Activated CD4-positive, alpha-beta T cell treated with anti-CD3 and anti-CD28 coated beads for 24 hours (primary cell): ENCODE measurements around the gene NIN.

Experiments
- DNase-seq, 2 donors: peaks; one replicate each; pipeline ENCODE4 v3.0.0-alpha.2; 2020; ENCODE audit warnings: low read depth in 2 of 2

NIN gene

DNA sequence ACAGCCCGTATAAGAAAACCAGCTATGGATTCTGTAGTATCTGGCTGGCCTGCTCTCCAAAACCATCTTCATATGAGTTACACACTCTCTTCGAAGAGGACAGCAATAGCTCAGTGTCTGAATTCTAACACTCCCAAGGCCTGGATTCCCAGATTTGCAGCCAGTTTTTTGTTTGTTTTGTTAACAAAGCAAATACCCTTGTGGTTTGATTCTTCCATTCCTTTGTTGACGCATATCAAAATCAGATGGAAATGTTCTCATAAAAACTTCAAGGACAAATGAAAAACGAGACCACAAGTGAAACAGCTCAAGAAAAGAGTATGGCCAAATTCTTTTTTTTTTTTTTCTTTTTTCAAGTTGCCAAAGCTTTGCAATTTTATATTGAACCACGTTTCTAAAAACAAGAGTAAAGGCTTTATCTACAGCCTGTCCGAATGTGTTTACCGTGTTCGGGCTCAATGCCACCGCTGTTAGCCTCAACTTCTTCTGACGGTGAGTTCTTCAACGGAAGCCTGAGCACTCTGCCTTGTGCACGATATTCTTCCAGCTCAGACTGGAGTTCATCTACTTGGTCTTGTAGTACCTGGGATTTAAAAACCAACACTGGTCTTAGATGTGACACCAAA lies 67.5 kb downstream of the NIN start:
- DNase-seq: no peak

DNA sequence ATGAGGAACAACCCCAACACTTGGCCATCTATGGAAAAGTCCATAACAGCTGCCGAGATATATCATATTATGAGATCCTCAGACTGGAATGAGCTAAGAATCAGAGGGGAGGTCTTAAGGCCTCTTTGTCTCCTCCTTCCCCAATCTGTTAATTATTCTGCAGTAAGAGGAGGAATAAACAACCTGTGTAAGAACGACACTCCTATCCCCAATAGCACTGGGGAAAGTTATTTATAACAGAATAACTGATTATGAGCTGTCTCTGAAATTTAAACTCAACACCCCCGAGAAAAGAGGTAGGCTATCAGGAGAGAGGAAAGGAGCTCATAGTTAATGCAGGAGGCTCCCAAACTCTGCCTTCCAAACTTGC lies 68.0 kb downstream of the NIN start:
- DNase-seq: no peak

DNA sequence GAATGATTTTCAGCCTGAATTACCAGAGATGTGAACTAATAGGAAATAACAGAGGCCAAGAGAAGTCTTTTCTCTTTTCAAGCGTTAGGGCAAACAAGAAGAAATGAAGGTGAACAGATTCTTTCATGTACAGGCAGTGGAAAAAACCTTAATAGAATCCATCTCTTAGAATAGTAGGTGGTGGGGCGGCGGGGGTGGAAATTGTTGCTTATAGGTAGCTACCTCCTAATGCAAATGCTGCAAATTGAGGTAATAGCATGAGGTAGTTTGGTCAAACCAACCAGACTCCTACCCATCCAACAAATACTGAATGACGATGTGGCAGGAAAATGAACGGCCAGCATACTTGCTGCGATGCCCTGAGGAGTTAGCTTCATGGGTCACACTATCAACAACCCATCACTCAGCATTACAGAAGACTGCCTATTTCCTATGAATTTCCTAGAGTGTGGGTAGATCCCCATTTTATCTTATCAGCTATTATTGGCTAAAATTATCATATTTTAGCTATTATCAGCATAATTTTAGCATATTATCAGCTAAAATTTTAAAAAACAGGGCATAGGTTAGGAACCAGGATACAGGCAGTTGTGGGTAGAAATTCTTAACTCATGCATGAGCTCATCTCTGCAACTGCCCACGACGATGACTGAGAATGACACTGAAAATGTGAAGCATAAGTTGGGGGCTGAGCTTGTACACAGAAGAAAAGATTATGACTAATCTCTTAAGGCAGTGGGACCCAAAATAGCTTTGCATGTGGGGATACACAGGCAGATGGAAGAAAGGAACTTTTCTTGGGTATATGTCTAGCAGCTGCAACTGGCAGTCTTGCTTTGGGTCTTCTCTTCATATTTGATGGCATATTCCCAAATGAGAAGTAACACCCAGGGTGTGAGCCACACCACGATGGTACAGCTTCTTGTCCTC lies 68.7 kb downstream of the NIN start:
- DNase-seq: peak; percentile 23 to 41

DNA sequence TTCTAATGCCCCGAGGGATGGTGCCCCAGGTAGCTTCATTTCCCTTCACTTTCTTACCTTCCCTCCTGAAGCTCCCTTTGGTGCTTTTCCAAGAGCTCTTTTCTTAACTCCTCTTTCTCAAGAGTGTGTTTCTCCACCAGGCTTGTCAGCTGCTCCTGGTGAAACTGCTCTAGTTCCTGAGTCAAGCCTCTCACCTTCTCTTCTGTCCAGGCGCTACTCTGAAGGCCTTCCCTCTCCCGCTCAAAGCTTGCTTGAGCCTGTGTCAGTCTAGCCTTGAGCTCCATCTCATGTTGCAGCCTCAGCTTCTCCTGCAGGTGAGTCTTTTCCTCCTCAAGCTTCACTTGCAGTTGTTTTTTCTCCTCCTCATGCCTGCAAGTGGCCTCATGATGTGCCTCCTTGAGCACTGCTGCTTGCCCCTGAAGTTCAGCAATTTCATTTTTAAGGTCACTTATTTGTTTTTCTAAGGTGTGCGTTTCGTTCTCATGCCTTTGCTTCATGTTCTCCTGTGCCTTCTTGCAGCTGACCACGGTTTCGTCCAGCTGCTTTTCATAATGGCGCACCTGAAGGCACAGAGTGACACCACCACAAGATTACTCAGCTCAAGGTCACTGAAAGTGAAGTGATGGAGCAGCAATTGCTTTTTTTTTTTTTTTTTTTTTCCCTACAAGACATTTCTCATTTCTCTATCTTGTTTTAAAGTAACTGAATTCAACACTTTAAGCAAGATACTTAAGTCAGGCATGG lies 71.0 kb downstream of the NIN start:
- DNase-seq: no peak

DNA sequence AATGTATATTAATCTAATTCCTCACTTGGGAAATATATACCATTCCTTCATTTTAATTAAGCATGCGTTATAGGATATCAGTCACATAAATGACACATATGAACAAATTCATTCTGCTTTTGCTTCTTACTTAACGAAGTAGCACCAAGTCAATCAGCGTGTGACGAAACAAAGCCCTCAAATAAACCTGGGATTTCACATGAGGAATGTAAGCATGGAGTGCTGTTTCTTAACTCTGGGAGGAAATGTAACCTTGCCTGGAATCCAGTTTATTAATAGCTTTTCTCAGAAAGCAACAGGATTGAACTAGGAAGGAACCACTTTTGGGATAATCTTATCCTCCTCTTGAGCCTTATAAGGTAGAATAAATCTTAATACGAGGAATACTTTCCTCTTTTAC lies 72.0 kb downstream of the NIN start:
- no peak for DNase-seq

DNA sequence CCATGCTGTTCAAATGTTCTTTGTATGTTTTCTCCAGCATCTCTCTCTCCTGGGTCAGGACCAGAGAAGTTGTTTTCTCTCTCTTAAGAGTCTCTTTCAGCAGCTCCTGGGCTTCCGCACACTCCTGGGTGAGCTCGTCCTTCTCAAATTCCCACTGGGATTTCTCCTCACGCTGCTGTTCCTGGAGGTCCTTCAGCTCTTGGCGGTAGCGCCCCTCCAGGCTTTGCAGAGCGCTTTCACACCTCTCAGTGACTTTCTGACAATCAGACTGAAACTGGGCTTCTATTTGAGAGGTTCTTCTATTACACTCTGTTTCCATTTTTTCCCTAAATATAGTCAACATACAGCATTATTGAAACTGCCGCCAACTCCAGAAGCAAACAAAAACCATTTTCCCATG lies 72.7 kb downstream of the NIN start:
- DNase-seq: no peak

DNA sequence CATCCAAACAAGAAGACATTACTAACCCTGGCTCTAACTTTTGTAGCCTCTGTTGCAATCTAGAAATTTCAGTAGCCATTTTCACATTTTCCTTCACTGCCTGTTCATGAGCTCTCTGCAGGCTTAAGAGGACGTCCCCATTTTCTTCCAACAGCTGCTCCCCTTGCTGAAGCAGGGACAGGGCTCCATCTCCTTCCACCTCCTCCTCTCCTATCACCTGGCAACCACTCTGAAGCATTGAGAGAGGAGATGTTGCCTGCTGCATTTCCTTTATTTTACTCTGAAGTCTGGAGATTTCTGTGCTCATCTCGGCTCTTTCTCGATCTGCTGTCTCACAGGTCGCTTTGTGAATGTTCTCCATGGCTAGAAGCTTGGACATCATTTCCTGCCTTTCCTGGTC lies 73.3 kb downstream of the NIN start:
- no peak for DNase-seq

DNA sequence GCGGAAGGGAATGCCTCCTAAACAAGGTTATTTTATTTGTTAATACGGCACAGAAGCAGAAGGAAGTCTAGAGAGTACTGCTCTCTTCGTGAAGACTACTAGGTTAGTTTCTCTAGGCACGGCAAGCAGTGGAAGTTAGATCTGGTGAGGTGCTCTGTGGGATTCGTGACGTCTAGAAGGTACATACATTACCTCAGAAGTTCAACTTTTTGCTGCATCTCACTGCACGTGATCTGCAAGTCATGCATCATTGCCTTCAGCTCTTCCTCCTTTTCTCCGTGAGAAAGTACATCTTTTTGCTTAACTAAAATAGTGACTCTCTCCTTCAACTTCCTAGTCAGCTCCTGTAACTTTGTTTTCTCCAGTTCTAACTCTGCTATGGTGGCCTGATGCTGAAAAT lies 74.7 kb downstream of the NIN start:
- DNase-seq: no peak

DNA sequence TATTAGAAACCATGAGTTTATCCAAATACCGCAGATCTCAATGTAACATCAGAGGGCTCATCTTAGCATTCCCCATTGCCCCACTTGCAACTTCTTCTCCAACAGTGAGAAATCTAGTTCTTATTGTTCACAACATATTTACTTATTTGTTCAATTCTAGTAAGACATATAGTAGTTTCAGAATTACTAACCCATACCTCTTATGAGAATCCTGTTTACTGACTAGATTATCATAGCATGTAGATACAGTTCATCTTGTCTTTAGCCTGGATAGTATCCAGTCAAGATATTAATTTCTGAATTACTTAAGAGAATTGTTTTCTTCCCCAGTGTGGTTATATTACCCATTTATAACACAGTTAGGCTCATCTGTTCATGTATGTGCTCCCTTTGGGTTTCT lies 80.6 kb downstream of the NIN start:
- no peak for DNase-seq

DNA sequence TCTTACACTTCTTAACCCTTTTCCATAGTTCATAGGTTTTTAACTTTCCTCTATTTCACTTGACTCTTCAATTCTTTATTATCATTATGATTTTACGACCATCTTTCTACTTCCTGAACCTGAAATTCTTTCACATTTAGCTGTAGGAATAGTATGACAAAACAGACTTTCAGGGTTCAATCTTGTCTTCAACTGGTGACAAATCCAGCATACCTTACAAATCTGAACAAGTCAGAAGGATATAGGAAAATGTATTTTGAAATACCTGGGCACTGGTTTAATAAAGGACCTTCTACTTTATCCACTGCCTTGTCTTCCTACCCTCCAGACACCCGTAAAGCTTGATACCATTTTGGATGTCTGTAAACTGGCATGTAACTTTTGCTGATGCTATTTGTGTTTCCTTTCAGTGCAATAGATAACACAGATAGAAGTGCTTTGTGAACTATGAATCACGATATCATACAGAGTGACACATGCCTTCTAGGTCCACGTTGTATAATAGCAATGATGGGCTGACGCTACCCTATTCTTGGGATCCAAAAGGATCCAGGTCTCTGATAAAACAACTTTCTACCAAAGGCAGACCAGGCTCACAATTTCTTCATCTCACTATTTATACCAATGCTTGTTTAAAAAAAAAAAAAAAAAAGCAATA lies 85.4 kb downstream of the NIN start:
- no peak for DNase-seq

DNA sequence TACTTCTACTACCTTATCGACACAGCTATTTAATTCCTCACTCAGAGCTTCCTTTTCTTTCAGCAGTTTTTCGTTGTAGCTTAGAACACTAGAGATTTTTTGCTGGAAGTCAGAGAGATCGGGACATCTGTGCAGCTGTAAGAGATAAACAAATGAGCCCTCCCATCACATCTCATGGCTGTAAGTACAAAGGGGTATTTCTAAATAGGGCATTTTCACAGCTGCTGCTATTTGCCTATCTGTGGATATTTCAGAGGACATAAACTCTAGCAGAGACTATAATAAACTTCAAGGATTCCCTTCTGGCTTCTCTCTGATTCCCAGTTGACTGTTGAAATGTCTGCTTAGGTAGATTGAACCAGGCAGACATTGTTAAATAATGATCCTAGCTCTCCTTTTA lies 86.7 kb downstream of the NIN start:
- DNase-seq: no peak

DNA sequence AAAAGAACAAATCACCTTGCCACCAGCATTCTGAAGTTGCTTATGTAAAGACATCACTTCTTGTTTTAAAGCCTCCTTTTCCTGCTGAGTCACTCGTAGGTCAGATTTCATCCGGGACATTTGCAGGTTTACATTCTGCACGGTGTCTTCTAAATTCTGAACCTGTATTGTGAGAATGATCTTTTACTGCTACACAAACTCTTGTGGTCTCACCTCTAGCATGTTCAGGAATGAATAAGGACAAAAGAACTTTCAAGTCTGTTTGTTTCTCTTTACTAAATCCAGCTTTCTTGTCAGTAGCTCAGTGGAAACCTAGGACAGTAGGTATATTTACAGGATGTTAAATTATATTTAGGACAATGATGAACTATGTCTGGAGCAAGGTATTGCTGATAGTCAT lies 89.4 kb downstream of the NIN start:
- no peak for DNase-seq

DNA sequence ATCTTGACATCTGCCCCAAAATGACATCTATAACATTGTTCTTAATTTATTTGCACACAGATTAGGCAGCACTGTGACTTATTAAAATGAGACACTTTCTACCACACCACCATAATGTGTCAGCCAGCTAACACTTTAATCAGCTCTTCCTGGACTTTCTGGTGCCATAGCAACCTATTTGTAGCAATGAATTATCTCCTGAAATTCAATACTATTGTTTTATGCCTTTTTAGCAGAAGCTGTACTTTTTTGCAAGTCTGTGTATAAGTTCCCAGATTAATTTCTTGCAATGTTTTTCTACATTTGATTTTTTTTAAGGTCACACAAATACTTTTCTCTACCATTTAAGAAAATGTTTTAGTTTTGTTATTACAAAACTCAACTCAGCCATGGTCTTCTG lies 90.1 kb downstream of the NIN start:
- no peak for DNase-seq

DNA sequence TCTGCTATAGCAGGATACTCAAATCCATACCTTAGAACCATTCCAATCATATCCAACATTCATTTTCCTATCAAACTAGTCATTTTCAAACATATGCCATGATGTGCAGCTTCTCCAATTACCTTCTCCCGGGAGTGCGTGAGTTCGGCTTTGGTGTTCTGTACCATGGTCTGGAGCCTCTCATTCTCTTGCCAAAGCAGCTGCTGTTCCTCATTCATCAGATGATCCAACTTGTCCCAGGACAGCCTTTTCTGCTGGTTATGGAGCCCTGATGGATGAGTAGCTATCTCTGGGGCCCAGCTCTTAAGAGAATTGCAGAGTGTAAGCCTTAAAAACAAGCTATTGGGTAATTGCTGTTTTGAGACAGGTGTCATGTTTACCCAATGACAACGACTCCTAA lies 91.8 kb downstream of the NIN start:
- no peak for DNase-seq

DNA sequence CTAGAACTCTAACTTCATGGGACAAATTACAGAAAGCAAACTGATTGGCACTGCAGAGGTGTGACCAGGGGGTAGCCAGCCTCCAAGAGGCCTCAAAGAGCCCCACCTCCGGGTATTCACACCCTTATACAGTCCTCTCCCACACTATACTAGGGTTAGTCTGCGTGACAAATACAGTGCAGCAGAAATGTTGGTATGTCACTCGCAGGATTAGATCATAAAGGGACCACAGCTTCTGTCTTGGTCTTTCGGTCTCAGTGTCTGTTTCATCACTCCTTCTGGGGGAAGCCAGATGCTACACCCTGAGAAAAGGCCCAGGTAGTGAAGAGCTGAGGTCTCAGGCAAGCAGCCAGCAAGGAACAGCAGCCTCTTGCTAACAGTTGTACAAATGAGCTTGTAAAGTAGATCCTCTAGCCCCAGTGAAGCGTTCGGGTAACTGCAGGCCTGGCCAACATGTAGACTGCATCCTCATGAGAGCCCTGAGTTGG lies 94.0 kb downstream of the NIN start:
- peak in 1 of 2 donors; percentile 18 for DNase-seq

DNA sequence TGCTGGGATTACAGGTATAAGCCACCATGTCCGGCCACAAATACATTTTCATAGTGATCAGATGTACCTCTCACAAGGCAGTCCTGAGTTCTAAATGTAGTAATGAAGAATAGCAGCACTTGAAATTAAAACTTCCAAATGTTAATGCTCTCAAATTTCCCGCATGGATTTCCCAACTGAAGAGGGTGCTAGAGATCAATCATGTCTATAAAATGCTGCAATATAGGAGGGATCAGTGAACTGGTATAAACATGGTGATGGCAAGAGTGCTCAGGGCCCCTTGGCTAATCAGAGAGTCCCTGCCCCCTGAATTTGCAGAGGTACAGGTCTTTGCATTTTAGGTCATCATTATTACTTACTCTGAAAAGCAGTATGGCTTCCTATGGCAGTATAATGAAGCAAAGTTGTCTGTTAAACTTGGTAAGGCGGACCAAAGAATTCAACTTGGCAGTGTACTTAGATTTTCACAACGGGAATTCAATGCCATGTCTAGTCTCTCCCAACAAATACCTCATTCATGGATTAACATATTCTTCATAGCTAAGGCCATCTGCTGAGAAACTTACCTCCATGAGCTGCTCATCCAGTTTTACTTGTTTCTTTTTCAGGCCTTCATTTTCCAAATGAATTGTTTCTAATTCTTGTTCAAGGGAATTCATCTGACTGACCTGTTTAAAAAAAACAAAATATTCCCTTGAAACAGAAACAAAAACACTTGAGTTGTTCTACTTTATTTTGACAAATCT lies 95.8 kb downstream of the NIN start:
- DNase-seq: no peak

DNA sequence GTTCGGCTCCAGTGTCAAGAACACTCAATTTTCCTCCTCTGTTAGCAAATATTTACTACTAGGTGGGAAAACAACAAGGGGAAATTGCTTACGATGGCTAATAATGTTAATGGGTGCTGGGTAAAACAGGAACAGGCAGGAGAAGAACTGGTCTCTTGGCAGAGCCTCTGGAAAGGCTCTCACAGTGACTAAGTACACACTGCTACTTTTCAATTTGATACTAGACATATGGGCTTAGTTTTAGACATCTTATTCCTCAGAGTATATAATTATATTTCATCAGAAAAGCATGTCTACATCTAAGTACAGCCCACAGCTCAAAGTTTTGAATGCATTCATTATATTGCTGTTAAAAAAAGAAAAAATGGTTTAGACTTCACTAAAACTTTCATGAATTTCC lies 97.5 kb downstream of the NIN start:
- no peak for DNase-seq

DNA sequence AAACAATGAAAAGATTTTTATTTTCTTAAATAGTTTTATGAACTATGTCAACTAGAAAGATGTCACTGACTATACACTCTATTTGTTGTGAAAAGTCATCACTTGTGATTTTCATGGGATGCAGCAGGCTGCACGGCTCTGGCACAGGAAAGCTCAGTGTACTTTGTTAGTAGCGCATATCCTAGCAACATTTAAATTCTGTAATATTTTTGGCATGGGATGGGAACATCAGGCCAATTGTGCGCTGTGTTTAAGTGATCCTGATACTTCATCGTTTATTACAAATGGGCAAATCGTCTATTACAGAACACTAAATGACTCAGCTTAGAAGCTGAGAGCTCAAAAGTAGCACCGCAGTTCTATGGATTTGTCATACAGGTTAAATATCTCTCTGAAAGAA lies 102.1 kb downstream of the NIN start:
- DNase-seq: no peak

DNA sequence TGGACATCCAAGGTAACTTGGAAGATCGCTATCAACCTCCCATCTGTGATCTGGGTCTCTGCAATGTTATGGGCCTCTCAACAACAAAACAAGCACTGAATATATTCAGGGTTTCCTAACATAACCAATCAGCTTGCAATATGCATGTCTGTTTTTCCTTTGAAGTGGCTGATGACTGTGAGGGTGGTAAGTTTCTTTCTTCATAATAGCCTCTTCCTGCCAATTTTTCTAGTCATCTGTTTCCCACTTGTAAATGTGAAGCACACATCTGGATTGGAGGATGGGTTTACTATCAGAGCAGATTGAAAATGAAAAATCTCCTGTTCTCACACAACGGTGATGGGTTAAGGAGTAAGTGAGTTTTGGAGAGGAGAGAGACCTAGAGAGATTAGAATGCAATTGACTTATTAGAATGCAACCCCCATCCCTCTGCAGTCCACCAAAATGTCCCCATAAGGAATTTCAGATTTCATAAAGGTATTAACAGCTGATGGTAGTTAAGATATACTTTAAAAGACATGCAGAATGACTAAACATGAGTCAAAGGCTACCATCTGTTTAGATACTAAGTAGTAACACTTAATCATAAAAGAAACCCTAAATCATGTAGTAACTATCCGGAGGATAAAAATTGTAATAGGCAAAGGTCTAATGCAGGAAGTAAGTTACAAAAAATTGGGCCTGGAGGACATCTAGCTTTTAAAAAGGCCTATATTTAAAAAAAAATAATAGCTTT lies 104.4 kb downstream of the NIN start:
- no peak for DNase-seq

DNA sequence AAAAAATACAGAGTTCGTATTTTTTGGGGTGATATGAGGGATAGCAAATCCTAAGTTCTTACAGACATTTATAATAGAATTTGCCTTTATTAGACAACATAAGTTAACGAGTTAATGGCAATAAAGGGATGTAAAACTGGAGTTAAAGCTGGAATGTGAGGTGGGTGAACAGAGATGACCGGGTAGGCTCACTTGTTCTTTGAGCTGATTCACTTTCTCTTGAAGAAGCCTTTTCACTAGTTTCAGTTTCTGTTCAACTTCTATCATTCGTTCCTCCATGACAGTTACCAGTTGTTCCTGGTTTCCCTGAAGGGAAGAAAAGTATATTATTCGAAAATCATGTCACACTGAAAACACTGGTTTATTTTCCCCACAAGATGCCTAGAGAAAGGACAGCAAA lies 105.2 kb downstream of the NIN start:
- no peak for DNase-seq
